22Rv1 (cell line): ENCODE data around the gene RIC8B.

ENCODE experiments used
- H3K27ac ChIP-seq: fragments of 450-650 bp; 2 replicates; pipeline ENCODE4 v1.5.1; 2017
- CTCF ChIP-seq: fragments of 450-650 bp; IDR thresholded peaks from 2 replicates; pipeline ENCODE4 v1.5.1; 2017; ENCODE audit warnings: mild to moderate bottlenecking
- ZFX ChIP-seq: fragments of 450-650 bp; IDR thresholded peaks from 2 replicates; pipeline ENCODE4 v1.6.1; 2017; ENCODE audit warnings: antibody characterized with exemption, borderline replicate concordance

Gene RIC8B

GRCh38 chr12:106804668-106805067 is 30.2 kb downstream of the RIC8B start:
- no peak for TF ChIP-seq CTCF
- no peak for TF ChIP-seq ZFX
- no peak overlapping the region for H3K27ac ChIP-seq

GRCh38 chr12:106814714-106815113 is 40.2 kb downstream of the RIC8B start:
- H3K27ac ChIP-seq, result no peak overlapping the region
- TF ChIP-seq CTCF, result no peak
- no peak for TF ChIP-seq ZFX

- no peak overlapping the region for H3K27ac ChIP-seq
- TF ChIP-seq CTCF, result no peak
- TF ChIP-seq ZFX, result no peak
Observed at GRCh38 chr12:106815741-106816140, 41.3 kb downstream of the RIC8B start.

- no peak for TF ChIP-seq ZFX
- no peak for TF ChIP-seq CTCF
- H3K27ac ChIP-seq, result no peak overlapping the region
Observed at GRCh38 chr12:106816231-106816630, 41.7 kb downstream of the RIC8B start.

GRCh38 chr12:106819991-106820390 is 45.5 kb downstream of the RIC8B start:
- TF ChIP-seq CTCF, result no peak
- TF ChIP-seq ZFX, result no peak
- no peak overlapping the region for H3K27ac ChIP-seq

GRCh38 chr12:106831699-106832098 is 57.2 kb downstream of the RIC8B start:
- TF ChIP-seq CTCF (no peak), ZFX (no peak)
- H3K27ac ChIP-seq, result no peak overlapping the region

- no peak overlapping the region for H3K27ac ChIP-seq
Observed at GRCh38 chr12:106837782-106838181, 63.3 kb downstream of the RIC8B start.

More at GRCh38 chr12:106837782-106838181, 63.3 kb downstream of the RIC8B start:
- TF ChIP-seq ZFX (no peak), CTCF (no peak)
